ENCODE measurements around the gene SHROOM3.

Gene SHROOM3

GRCh38 chr4:76792418-76792817 lies 357.4 kb downstream of the SHROOM3 start:
- no peak for DNase-seq

- DNase-seq, result no peak
Observed at GRCh38 chr4:76795243-76795642, 360.2 kb downstream of the SHROOM3 start.

- no peak for DNase-seq
Observed at GRCh38 chr4:76799140-76799539, 364.1 kb downstream of the SHROOM3 start.

GRCh38 chr4:76799718-76800117 lies 364.7 kb downstream of the SHROOM3 start:
- no peak for DNase-seq

- no peak for DNase-seq
Observed at GRCh38 chr4:76800902-76801301, 365.9 kb downstream of the SHROOM3 start.

- DNase-seq, result no peak
Observed at GRCh38 chr4:76801621-76802235, 366.7 kb downstream of the SHROOM3 start.

- no peak for DNase-seq
Observed at GRCh38 chr4:76802236-76803021, 367.4 kb downstream of the SHROOM3 start.

- no peak for DNase-seq
Observed at GRCh38 chr4:76803522-76803921, 368.5 kb downstream of the SHROOM3 start.

- DNase-seq, result no peak
Observed at GRCh38 chr4:76804096-76804495, 369.1 kb downstream of the SHROOM3 start.

GRCh38 chr4:76806346-76806745 lies 371.3 kb downstream of the SHROOM3 start:
- DNase-seq, result no peak

- no peak for DNase-seq
Observed at GRCh38 chr4:76806757-76807156, 371.7 kb downstream of the SHROOM3 start.

- no peak for DNase-seq
Observed at GRCh38 chr4:76809594-76810305, 374.7 kb downstream of the SHROOM3 start.

- no peak for DNase-seq
Observed at GRCh38 chr4:76811604-76812412, 376.8 kb downstream of the SHROOM3 start.

GRCh38 chr4:76813070-76813469 lies 378.0 kb downstream of the SHROOM3 start:
- no peak for DNase-seq

GRCh38 chr4:76821641-76822040 lies 386.6 kb downstream of the SHROOM3 start:
- no peak for DNase-seq

GRCh38 chr4:76822303-76822702 lies 387.3 kb downstream of the SHROOM3 start:
- DNase-seq, result no peak

GRCh38 chr4:76823495-76823894 lies 388.5 kb downstream of the SHROOM3 start:
- DNase-seq, result no peak

- DNase-seq, result no peak
Observed at GRCh38 chr4:76830612-76830963, 395.6 kb downstream of the SHROOM3 start.

- DNase-seq, result no peak
Observed at GRCh38 chr4:76830964-76831703, 396.1 kb downstream of the SHROOM3 start.

- DNase-seq, result no peak
Observed at GRCh38 chr4:76831711-76832373, 396.8 kb downstream of the SHROOM3 start.

Data from effector CD8-positive, alpha-beta T cell (primary cell).